22Rv1 (cell line): ENCODE results near the gene DYRK1A.

Experiments used
- ZFX ChIP-seq: fragments of 450-650 bp; IDR thresholded peaks from 2 replicates; pipeline ENCODE4 v1.6.1; 2017; ENCODE audit warnings: antibody characterized with exemption, borderline replicate concordance
- TF ChIP-seq, protein P1 (sequence below): fragments of 450-650 bp; IDR thresholded peaks from 2 replicates; pipeline ENCODE4 v1.5.1; 2017; ENCODE audit warnings: mild to moderate bottlenecking

- TF ChIP-seq, protein P1, sequence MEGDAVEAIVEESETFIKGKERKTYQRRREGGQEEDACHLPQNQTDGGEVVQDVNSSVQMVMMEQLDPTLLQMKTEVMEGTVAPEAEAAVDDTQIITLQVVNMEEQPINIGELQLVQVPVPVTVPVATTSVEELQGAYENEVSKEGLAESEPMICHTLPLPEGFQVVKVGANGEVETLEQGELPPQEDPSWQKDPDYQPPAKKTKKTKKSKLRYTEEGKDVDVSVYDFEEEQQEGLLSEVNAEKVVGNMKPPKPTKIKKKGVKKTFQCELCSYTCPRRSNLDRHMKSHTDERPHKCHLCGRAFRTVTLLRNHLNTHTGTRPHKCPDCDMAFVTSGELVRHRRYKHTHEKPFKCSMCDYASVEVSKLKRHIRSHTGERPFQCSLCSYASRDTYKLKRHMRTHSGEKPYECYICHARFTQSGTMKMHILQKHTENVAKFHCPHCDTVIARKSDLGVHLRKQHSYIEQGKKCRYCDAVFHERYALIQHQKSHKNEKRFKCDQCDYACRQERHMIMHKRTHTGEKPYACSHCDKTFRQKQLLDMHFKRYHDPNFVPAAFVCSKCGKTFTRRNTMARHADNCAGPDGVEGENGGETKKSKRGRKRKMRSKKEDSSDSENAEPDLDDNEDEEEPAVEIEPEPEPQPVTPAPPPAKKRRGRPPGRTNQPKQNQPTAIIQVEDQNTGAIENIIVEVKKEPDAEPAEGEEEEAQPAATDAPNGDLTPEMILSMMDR: no peak
- TF ChIP-seq ZFX: no peak
Measured at GRCh38 chr21:37531431-37531932, 164.9 kb downstream of the DYRK1A start.
